AG09319 (cell line): Measurements from ENCODE around the gene FARS2.

Experiments used
- DNase-seq: peaks from one replicate; pipeline ENCODE4 v3.0.0-alpha.2; 2010; ENCODE audit warnings: low read depth; ENCODE audit errors: extremely low read depth
- CTCF ChIP-seq: IDR thresholded peaks from 2 replicates; pipeline ENCODE4 v1.5.1; 2011; ENCODE audit warnings: low read depth, mild to moderate bottlenecking, inconsistent platforms, low read length, moderate library complexity

The FARS2 gene

DNA sequence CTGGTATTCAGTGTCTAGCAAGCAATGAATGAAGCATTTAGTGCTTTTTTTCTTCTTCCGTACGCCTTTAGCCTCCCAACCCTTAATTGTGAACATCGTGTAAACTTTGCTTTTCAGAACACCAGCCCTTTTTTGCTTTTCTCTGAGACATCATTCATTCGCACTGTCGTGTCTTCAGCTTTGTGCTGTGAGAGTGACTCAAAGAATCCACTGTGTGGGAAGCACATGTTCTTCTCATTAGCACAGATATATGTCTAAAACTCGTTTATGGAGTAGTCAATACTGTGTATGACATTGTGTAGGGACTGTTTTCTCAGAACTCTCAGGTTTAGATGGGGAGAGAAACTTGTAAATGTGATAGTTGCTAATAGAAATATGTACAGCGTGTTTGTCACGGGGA is 279.1 kb downstream of the FARS2 start:
- no peak for TF ChIP-seq CTCF

DNA sequence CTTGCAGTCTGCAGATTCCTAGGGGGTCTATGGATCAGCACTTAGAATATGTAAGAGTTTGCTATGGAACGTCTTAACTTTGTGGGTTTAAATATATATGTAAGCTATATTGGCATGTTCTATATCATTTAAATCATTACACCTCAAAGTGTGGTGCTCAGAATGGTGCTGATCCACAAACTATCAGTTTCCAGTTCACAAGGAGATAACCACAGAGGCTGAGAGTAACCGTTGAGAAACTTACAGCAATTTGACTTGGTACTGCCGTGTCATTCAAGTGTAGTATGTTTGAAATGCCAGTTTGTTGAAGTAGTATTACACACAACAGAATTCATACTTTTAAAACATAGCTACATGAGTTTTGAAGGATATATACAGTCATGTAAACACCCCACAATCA is 279.7 kb downstream of the FARS2 start:
- DNase-seq = no peak

More for the DNA sequence above, 279.1 kb downstream of the FARS2 start:
- no peak for DNase-seq

DNA sequence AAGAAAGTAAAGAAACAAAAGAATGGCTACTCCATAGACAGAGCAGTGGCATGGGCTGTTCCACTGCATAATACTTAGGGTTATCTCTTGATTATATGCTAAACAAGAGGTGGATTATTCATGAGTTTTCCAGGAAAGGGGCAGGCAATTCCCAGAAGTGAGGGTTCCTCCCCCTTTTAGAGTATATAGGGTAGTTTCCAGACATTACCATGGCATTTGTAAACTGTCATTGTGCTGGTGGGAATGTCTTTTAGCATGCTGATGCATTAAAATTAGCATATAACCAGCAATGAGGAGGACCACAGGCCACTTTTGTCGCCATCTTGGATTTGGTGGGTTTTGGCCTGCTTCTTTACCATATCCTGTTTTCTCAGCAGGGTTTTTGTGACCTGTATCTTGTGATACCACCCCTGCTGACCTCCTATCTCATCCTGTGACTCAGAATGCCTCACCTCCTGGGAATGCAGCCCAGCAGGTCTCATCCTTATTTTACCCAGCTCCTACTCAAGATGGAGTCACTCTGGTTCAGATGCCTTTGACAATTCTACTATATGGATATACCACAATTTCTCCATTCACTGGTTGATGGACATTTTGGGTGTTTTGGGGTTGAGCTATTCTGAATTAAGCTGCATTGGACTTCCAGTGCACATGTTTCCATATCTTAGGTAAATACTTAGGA is 280.6 kb downstream of the FARS2 start:
- TF ChIP-seq CTCF = no peak
- DNase-seq = no peak

More for the DNA sequence above, 279.7 kb downstream of the FARS2 start:
- TF ChIP-seq CTCF = no peak

GRCh38 chr6:5547556-5547955 is 286.2 kb downstream of the FARS2 start:
- no peak for TF ChIP-seq CTCF
- no peak for DNase-seq

GRCh38 chr6:5550631-5551030 is 289.3 kb downstream of the FARS2 start:
- no peak for DNase-seq
- TF ChIP-seq CTCF = no peak

- DNase-seq = no peak
- TF ChIP-seq CTCF = no peak
Measured at GRCh38 chr6:5552243-5552642, 290.9 kb downstream of the FARS2 start.

DNA sequence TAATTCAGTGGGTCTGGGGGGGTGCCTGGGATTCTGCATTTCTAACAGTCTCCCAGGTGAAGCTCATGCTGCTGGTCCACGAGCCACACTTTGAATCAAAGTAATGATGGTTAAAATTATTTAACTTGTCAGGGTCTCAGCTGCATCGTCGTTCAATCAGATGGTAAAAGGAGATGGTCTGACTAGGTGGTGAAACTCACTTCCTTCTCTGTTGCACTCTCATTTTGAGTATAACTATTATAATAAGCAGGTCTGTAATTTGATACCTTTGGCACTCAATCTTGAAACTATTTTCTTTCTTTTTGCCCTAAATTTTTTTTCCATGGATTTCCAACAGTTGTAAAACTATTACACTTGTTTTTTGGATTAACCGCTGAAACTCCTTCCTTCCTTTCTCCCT is 292.5 kb downstream of the FARS2 start:
- no peak for TF ChIP-seq CTCF
- no peak for DNase-seq
